Peyer's patch (tissue), 4 donors: ENCODE data around the gene SCFD2.

ENCODE experiments used
- POLR2A ChIP-seq, 2 donors: fragments of 450-650 bp; IDR thresholded peaks; one replicate each; pipeline ENCODE4 v1.5.1; 2017; ENCODE audit warnings: antibody characterized with exemption in 2 of 2, mild to moderate bottlenecking in 2 of 2, moderate library complexity in 2 of 2
- TF ChIP-seq, protein P1 (sequence below), 6 experiments: fragments of 450-650 bp in 4 of 6; fragments of 200-600 bp in 2 of 6; sonication (generic) in 1 of 6; IDR thresholded peaks; one replicate each; pipeline ENCODE4 v1.5.1; 2017 to 2019; ENCODE audit warnings: antibody characterized with exemption in 6 of 6, mild to moderate bottlenecking in 3 of 6, moderate library complexity in 1 of 6

DNA sequence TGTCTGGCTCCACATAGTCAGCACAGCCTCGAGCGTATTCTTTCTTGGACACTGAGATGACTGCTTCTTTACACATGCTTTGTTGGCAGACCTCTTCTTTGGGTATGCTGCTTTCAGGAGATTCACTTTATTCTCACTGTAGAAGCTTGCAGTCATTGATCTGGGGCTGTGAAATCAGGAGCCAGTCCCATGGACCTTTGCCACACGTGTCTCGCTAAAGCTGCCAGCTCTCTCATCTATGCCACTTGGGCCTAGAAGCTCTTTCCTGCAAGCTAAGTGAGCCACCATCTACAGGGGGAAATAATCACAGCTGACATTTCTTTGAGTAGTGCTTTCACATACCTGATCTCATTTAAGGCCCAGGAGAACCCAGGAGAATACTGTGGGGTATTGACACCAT lies 498.7 kb downstream of the SCFD2 start:
- TF ChIP-seq, protein P1, sequence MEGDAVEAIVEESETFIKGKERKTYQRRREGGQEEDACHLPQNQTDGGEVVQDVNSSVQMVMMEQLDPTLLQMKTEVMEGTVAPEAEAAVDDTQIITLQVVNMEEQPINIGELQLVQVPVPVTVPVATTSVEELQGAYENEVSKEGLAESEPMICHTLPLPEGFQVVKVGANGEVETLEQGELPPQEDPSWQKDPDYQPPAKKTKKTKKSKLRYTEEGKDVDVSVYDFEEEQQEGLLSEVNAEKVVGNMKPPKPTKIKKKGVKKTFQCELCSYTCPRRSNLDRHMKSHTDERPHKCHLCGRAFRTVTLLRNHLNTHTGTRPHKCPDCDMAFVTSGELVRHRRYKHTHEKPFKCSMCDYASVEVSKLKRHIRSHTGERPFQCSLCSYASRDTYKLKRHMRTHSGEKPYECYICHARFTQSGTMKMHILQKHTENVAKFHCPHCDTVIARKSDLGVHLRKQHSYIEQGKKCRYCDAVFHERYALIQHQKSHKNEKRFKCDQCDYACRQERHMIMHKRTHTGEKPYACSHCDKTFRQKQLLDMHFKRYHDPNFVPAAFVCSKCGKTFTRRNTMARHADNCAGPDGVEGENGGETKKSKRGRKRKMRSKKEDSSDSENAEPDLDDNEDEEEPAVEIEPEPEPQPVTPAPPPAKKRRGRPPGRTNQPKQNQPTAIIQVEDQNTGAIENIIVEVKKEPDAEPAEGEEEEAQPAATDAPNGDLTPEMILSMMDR (IDR thresholded peaks at IDR 0.05): no peak
- no peak for TF ChIP-seq POLR2A (IDR thresholded peaks at IDR 0.05)
